ENCODE measurements around the gene GNAQ.

The GNAQ gene

GRCh38 chr9:77949751-77950436 is 81.7 kb downstream of the GNAQ start:
- H3K4me3 ChIP-seq (ENCODE audit: low read depth, low read length): no peak overlapping the region
- DNase-seq (ENCODE audit: low read depth): no peak
- TF ChIP-seq, protein P1, sequence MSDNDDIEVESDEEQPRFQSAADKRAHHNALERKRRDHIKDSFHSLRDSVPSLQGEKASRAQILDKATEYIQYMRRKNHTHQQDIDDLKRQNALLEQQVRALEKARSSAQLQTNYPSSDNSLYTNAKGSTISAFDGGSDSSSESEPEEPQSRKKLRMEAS (IDR thresholded peaks at IDR 0.05; ENCODE audit: low read depth, low read length): no peak
- TF ChIP-seq POLR2A (IDR thresholded peaks at IDR 0.05; ENCODE audit: extremely low read depth, insufficient read length) (no peak), MYC (IDR thresholded peaks at IDR 0.05; ENCODE audit: low read depth, low read length) (no peak)
- TF ChIP-seq, protein P2, sequence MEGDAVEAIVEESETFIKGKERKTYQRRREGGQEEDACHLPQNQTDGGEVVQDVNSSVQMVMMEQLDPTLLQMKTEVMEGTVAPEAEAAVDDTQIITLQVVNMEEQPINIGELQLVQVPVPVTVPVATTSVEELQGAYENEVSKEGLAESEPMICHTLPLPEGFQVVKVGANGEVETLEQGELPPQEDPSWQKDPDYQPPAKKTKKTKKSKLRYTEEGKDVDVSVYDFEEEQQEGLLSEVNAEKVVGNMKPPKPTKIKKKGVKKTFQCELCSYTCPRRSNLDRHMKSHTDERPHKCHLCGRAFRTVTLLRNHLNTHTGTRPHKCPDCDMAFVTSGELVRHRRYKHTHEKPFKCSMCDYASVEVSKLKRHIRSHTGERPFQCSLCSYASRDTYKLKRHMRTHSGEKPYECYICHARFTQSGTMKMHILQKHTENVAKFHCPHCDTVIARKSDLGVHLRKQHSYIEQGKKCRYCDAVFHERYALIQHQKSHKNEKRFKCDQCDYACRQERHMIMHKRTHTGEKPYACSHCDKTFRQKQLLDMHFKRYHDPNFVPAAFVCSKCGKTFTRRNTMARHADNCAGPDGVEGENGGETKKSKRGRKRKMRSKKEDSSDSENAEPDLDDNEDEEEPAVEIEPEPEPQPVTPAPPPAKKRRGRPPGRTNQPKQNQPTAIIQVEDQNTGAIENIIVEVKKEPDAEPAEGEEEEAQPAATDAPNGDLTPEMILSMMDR (IDR thresholded peaks at IDR 0.05; ENCODE audit: low read depth, low read length): no peak

- DNase-seq (ENCODE audit: low read depth): no peak
- TF ChIP-seq, protein P2 (IDR thresholded peaks at IDR 0.05; ENCODE audit: low read depth, low read length): no peak
- no peak for TF ChIP-seq MYC (IDR thresholded peaks at IDR 0.05; ENCODE audit: low read depth, low read length)
- TF ChIP-seq, protein P1 (IDR thresholded peaks at IDR 0.05; ENCODE audit: low read depth, low read length): no peak
- no peak for TF ChIP-seq POLR2A (IDR thresholded peaks at IDR 0.05; ENCODE audit: extremely low read depth, insufficient read length)
- H3K4me3 ChIP-seq (ENCODE audit: low read depth, low read length): peak overlapping the region; percentile 26
These were observed 84.0 kb downstream of the GNAQ start for GRCh38 chr9:77947651-77948050.

GRCh38 chr9:77946969-77947620 is 84.5 kb downstream of the GNAQ start:
- H3K4me3 ChIP-seq (ENCODE audit: low read depth, low read length): peak overlapping the region; percentile 39
- peak; percentile 77 for DNase-seq (ENCODE audit: low read depth)
- no peak for TF ChIP-seq POLR2A (IDR thresholded peaks at IDR 0.05; ENCODE audit: extremely low read depth, insufficient read length)
- TF ChIP-seq MYC (IDR thresholded peaks at IDR 0.05; ENCODE audit: low read depth, low read length): 0 out of 2 replicates have a peak, but pooled peaks have one; percentile 7
- TF ChIP-seq, protein P1 (IDR thresholded peaks at IDR 0.05; ENCODE audit: low read depth, low read length): peak; percentile 40
- TF ChIP-seq, protein P2 (IDR thresholded peaks at IDR 0.05; ENCODE audit: low read depth, low read length): no peak

DNA sequence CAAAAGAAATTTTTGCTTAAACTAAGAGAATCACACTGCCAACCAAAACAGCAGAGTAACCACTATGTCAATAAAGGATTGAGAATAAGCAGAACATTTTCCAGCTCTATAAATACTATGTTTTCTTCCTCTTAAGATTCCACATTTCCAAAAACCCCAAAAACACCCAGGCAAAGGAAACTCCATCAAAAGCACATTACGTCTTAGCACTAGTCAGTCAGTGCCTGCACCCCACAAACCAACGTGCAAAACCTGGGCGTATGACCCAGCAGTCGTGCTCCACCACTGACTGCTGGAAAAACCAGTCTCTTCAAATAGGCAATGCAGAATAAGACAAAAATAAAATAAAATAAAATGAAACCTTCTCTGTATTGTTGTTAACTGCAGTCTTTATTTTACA is 85.3 kb downstream of the GNAQ start:
- peak overlapping the region; percentile 39 for H3K4me3 ChIP-seq (ENCODE audit: low read depth, low read length)
- DNase-seq (ENCODE audit: low read depth): no peak
- TF ChIP-seq, protein P1 (IDR thresholded peaks at IDR 0.05; ENCODE audit: low read depth, low read length): no peak
- TF ChIP-seq, protein P2 (IDR thresholded peaks at IDR 0.05; ENCODE audit: low read depth, low read length): no peak
- TF ChIP-seq MYC (IDR thresholded peaks at IDR 0.05; ENCODE audit: low read depth, low read length) (no peak), POLR2A (IDR thresholded peaks at IDR 0.05; ENCODE audit: extremely low read depth, insufficient read length) (no peak)

DNA sequence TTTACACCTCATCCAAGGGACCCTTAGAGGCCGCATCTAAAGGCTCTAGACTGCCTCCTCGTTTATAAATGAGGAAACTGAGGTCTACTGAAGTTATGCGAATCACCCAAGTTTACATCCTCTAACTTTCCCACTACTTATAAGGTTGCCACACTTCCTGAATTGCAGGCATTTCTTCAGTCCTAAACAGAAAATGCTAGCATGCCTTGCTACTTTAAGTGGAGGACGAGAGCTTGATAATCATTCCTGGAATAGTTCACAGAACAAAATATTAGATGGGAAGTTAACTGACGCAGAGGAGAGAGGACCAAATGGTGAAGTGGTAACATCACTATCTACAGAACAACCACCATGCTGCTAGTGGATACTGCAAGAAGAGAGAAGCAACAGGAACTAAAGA is 85.8 kb downstream of the GNAQ start:
- TF ChIP-seq MYC (IDR thresholded peaks at IDR 0.05; ENCODE audit: low read depth, low read length): no peak; the same call in 1 of the 2 replicates
- TF ChIP-seq, protein P1 (IDR thresholded peaks at IDR 0.05; ENCODE audit: low read depth, low read length): no peak
- TF ChIP-seq, protein P2 (IDR thresholded peaks at IDR 0.05; ENCODE audit: low read depth, low read length): no peak
- TF ChIP-seq POLR2A (IDR thresholded peaks at IDR 0.05; ENCODE audit: extremely low read depth, insufficient read length): no peak
- DNase-seq (ENCODE audit: low read depth): peak; percentile 83
- peak overlapping the region; percentile 39 for H3K4me3 ChIP-seq (ENCODE audit: low read depth, low read length)
